Non-pigmented ciliary epithelial cell (primary cell): Measurements from ENCODE around the gene SHC1.

Source experiments
- DNase-seq: peaks from one replicate; pipeline ENCODE4 v3.0.0-alpha.2; 2010; ENCODE audit warnings: low read depth

SHC1 gene

GRCh38 chr1:155008015-155008941 is 37.7 kb upstream of the SHC1 start:
- no peak for DNase-seq

- DNase-seq, result no peak
These were observed 36.8 kb upstream of the SHC1 start for GRCh38 chr1:155007251-155007828.

GRCh38 chr1:155006601-155007101 is 36.1 kb upstream of the SHC1 start:
- no peak for DNase-seq

GRCh38 chr1:155005076-155006011 is 34.8 kb upstream of the SHC1 start:
- DNase-seq, result no peak

GRCh38 chr1:155004352-155005075 is 34.0 kb upstream of the SHC1 start:
- no peak for DNase-seq

GRCh38 chr1:155003766-155004351 is 33.3 kb upstream of the SHC1 start:
- DNase-seq, result no peak

- DNase-seq, result no peak
These were observed 32.7 kb upstream of the SHC1 start for GRCh38 chr1:155003227-155003765.

- DNase-seq, result no peak
These were observed 32.1 kb upstream of the SHC1 start, which contains the start of gene ZBTB7B for GRCh38 chr1:155002464-155003226. ZBTB7B (plus strand) TSS chr1:155002802; CDS start chr1:155014661, 11,859 bp downstream.

GRCh38 chr1:155001675-155002463 is 31.3 kb upstream of the SHC1 start:
- DNase-seq, result peak; percentile 97

- no peak for DNase-seq
These were observed 30.8 kb upstream of the SHC1 start for GRCh38 chr1:155001425-155001674.

- no peak for DNase-seq
These were observed 30.3 kb upstream of the SHC1 start for GRCh38 chr1:155000726-155001424.

GRCh38 chr1:155000411-155000725 is 29.8 kb upstream of the SHC1 start:
- DNase-seq, result no peak

GRCh38 chr1:154999571-155000410 is 29.2 kb upstream of the SHC1 start:
- DNase-seq, result no peak

GRCh38 chr1:154998818-154999570 is 28.4 kb upstream of the SHC1 start:
- DNase-seq, result no peak

- no peak for DNase-seq
These were observed 27.7 kb upstream of the SHC1 start for GRCh38 chr1:154998201-154998780.

- DNase-seq, result no peak
These were observed 26.6 kb upstream of the SHC1 start for GRCh38 chr1:154996966-154997701.
